ENCODE data around the gene DOCK3.

DNA sequence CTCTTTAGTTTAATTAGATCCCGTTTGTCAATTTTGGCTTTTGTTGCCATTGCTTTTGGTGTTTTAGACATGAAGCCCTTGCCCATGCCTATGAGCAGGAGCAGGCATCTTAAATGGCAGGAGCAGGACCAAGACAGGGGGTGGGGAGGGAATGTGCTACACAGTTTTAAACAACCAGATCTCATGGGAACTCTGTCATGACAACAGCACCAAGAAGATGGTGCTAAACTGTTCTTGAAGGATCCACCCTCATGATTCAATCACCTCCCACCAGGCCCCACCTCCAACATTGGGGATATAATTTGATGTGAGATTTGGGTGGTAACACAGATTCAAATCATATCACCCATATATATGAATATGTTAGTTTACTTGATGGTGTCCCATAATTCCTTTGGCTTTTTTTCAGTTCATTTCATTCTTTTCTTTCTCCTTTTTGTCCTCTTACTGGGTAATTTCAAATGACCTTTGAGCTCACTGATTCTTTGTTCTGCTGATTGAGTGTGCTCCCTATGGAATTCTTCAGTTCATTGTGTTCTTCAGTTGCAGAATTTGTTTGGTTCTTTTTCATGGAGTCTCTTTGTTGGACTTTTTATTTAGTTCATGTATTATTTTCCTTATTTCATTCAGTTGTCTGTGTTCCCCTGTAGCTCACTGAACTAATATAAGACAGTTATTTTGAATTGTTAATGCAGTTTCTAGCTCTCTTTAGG lies 62.6 kb downstream of the DOCK3 start:
- TF ChIP-seq, protein P1, sequence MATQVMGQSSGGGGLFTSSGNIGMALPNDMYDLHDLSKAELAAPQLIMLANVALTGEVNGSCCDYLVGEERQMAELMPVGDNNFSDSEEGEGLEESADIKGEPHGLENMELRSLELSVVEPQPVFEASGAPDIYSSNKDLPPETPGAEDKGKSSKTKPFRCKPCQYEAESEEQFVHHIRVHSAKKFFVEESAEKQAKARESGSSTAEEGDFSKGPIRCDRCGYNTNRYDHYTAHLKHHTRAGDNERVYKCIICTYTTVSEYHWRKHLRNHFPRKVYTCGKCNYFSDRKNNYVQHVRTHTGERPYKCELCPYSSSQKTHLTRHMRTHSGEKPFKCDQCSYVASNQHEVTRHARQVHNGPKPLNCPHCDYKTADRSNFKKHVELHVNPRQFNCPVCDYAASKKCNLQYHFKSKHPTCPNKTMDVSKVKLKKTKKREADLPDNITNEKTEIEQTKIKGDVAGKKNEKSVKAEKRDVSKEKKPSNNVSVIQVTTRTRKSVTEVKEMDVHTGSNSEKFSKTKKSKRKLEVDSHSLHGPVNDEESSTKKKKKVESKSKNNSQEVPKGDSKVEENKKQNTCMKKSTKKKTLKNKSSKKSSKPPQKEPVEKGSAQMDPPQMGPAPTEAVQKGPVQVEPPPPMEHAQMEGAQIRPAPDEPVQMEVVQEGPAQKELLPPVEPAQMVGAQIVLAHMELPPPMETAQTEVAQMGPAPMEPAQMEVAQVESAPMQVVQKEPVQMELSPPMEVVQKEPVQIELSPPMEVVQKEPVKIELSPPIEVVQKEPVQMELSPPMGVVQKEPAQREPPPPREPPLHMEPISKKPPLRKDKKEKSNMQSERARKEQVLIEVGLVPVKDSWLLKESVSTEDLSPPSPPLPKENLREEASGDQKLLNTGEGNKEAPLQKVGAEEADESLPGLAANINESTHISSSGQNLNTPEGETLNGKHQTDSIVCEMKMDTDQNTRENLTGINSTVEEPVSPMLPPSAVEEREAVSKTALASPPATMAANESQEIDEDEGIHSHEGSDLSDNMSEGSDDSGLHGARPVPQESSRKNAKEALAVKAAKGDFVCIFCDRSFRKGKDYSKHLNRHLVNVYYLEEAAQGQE (IDR thresholded peaks at IDR 0.05; ENCODE audit: insufficient read depth in 1 of 2, low read depth in 2 of 2, low read length in 2 of 2): no peak
- no peak for TF ChIP-seq TAF1 (IDR thresholded peaks at IDR 0.05; ENCODE audit: borderline replicate concordance, insufficient read depth, low read length)

All from PFSK-1 (cell line).